ENCODE results near the gene DOCK10. TPM values are rescaled to one million over a fixed set of nuclear protein-coding genes. Genes with fewer than 3 reads are reported as not detected.

DOCK10 gene
- total and polyA plus RNA-seq, 2 donors (not counting 3 experiments of a cell fraction or from before 2014, with no cell fraction given), result 5.8 to 23.0 TPM

GRCh38 chr2:224982910-224983711, 59.2 kb downstream of the DOCK10 start:
- Histone ChIP-seq H3K9me1 (replicated peaks; ENCODE audit: control insufficient read depth, extremely low read depth, insufficient read depth, low read length) (no peaks in the 10 kb centered on the region), H3K9me3 (replicated peaks; ENCODE audit: control insufficient read depth, insufficient read depth, low read length) (no peaks in the 10 kb centered on the region), H3K4me1 (ENCODE audit: control insufficient read depth, extremely low read depth, insufficient read depth, low read length) (no peaks in the 10 kb centered on the region), H3K36me3 (ENCODE audit: control insufficient read depth in 2 of 2, extremely low read depth in 1 of 2, insufficient read depth in 2 of 2, low read length in 2 of 2) (no peaks in the 10 kb centered on the region), H3K4me2 (ENCODE audit: insufficient read depth, low read length) (no peak overlapping the region), H4K20me1 (replicated peaks; ENCODE audit: control insufficient read depth, extremely low read depth, insufficient read depth, low read length) (no peaks in the 10 kb centered on the region), H3K27me3 (ENCODE audit: control insufficient read depth in 2 of 2, insufficient read depth in 2 of 2, low read length in 2 of 2) (no peaks in the 10 kb centered on the region), H2AFZ (ENCODE audit: low read depth, low read length) (no peak overlapping the region), H3K9ac (replicated peaks; ENCODE audit: extremely low read depth, insufficient read depth, low read length) (no peak overlapping the region), H3K27ac (ENCODE audit: insufficient read depth, low read depth, low read length) (no peak overlapping the region), H3K4me3 (replicated peaks in 1 of 3; ENCODE audit: insufficient read depth in 1 of 3, low read depth in 1 of 3, low read length in 3 of 3) (no peak overlapping the region), H3K79me2 (ENCODE audit: control insufficient read depth, insufficient read depth, low read length) (no peaks in the 10 kb centered on the region)
- dilution Hi-C loops (cut with MboI; ENCODE audit: extremely low pct_ligation_motif_present, low sequenced_read_pairs) (no loop called here), intact Hi-C loops (cut with micrococcal nuclease) (no loop called here)
- POLR2A ChIA-PET, result no interaction called here
- TF ChIP-seq EZH2 (IDR thresholded peaks at IDR 0.05; ENCODE audit: borderline replicate concordance, low read depth, low read length, severe bottlenecking), result no peak
- no peak for TF ChIP-seq JUN (IDR thresholded peaks at IDR 0.05; ENCODE audit: borderline replicate concordance, insufficient read depth, insufficient read length, low read depth)
- TF ChIP-seq POLR2A (IDR thresholded peaks at IDR 0.05; ENCODE audit: low read depth, low read length), result no peak
- TF ChIP-seq POLR2AphosphoS5 (IDR thresholded peaks at IDR 0.05; ENCODE audit: insufficient read depth, low read depth, low read length), result no peak
- no peak for TF ChIP-seq MYC (IDR thresholded peaks at IDR 0.05; ENCODE audit: low read depth, low read length)
- no peak for TF ChIP-seq CTCF (IDR thresholded peaks at IDR 0.05; ENCODE audit: extremely low read depth in 1 of 2, insufficient read depth in 1 of 2, low read depth in 1 of 2, low read length in 2 of 2)
- no peak for TF ChIP-seq FOS (IDR thresholded peaks at IDR 0.05; ENCODE audit: borderline replicate concordance, insufficient read depth, low read length)
- no peak for TF ChIP-seq GATA2 (IDR thresholded peaks at IDR 0.05; ENCODE audit: insufficient read depth, insufficient read length, low read depth, low read length)
- TF ChIP-seq MAX (IDR thresholded peaks at IDR 0.05; ENCODE audit: insufficient read depth, insufficient read length), result no peak
- no peak for DNase-seq (ENCODE audit: low read depth, low spot score)
- BruUV-seq (replicated peaks), result no TSS peak
- no peak for FAIRE-seq
- CTCF ChIA-PET, result interaction anchor here (1.0 to 1.2 kb wide), 3 partner anchors 18 to 73 kb away, joined by 3 to 5 read pairs (median 4); no protein-coding TSS in a partner anchor
